Hematopoietic multipotent progenitor cell (in vitro differentiated cells): ENCODE measurements around the gene PLCE1. TPM values are rescaled to one million over a fixed set of nuclear protein-coding genes. Genes with fewer than 3 reads are reported as not detected.

Experiments
- DNase-seq, 3 donors: peaks; one replicate each; pipeline ENCODE4 v3.0.0-alpha.2; 2011 to 2015; ENCODE audit warnings: low read depth in 2 of 3, low spot score in 2 of 3
- total RNA-seq: library from RNA; depleted of rRNA; stranded (reverse); fragments of >200 nt; gene quantifications from one replicate; pipeline ENCODE4 v1.2.3, GENCODE V29; 2012

The PLCE1 gene
- total RNA-seq, 1 donor = under 0.01 TPM

DNA sequence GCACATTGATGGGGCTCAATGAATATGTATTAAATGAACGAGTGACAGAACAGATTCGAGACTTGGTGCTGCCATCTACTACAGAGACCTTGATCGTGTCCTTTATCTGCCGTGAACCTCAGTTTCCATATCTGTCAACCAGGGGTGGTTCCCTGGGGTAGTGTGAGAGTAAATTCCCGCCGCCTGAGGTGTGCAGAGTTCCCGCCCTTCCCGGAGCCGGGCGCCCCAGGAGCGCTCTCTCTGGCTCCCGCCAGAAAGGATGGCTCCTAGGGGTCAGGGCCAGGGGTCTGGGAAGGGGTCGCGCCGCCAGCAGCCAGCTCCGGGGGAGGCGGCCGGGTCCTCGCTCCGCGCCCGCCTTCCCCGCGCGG is 333 bp upstream of the PLCE1 start:
- no peak for DNase-seq

DNA sequence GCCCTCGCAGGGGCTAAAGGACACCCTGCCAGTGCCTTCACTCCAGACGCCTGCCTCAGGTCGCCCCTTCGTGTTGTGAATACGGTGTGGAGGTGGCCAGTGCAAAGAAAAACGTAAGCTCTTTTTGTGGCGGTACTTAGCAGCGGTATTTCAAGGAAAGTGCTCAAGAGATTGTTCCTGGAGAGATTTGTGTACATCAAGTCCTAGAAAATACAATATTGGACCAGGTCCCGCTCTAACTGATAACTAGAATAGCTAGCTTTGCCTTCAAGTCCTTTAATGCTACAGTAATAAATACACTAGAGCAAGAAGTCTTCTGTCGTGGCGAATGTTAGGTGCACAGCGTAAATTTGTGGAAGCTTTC is 689 bp downstream of the PLCE1 start:
- DNase-seq = no peak

DNA sequence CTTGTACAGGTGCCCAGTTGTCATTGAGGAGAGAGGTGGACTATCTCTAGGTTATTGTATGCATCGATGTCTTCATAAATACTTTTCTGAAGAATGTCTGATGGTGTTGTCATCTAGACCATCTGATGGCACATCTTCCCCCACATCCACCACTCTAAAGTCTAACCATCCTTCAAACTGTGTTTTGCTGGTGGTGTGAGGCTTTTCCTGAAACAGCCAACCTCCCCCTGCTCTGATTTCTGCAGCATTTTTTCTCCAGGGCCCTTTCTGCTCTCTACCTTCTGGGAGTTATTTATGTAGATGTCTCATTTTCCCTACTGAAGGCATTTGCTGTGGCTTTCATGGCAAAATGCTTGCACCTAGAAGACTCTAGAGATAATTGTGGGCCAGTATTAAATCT is 1.5 kb downstream of the PLCE1 start:
- DNase-seq = no peak

DNA sequence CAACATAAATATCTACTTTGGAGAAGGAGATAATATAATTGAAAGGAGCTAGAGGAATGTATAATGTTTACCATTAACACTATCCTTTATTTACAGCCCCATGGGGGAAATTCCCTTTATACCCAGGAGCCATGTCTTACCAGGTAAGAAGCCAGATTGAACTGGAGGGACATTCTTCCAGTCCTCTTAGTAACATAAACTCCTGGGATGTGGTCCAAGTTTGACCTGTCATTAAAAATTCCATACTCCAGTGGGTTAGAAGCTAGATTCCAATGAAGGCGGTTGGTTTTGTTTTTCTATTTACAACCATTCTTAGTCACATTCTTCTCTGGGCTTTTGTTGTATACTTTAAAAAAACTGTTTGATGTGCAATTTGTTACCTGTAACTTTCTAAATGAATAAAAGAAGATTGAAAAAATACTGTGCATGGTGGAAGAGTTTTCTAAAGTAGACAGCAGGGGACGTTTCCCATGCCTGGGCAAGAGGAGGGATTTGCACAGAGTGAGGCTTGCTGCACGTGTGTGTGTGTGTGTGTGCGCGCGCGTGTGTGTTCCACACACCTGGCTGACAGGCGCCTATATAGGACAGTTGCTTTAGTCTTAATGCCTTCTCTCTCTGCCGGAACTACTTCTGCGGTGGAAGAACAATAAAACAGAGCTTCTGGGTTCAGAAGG is 2.0 kb downstream of the PLCE1 start:
- DNase-seq = no peak

DNA sequence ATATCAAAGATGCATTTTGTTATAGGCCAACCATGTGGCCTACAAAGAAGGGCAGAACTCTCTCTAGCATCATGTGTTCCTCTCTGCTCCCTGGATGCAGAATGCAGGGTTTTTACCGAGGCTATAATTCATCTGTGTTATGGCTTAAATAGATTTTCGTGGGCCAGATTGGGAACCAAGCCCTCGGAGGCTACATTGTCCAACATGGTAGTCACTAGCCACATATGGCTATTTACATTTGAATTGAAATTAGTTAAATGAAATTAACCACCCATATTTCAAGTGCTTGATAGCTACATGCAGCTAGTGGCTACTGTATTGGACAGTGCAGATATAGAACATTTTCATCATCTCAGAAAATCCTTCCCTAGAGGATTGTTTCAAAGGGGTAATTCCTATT is 2.8 kb downstream of the PLCE1 start:
- no peak for DNase-seq

- DNase-seq = no peak
Measured at GRCh38 chr10:93997546-93997945, 3.8 kb downstream of the PLCE1 start.

GRCh38 chr10:93999401-93999851 is 5.7 kb downstream of the PLCE1 start:
- DNase-seq = no peak

GRCh38 chr10:94000638-94001415 is 7.1 kb downstream of the PLCE1 start:
- DNase-seq = no peak

DNA sequence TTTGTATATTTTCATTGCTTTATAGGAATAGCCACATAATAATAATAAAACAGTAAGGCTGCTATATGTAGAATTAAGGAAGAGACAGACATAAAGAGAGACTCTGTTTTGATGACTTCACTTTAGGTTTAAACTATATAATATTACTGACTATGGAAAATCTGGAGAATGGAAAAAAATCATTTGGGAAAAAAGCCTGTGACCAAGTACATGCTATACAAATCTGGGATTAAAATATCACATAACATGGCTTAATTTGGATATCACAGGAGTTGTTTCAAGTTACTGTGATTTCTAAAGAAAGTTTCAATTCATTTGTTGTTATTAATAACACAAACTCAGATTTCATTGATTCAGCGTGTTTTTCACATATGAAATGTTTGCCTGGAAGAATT is 7.7 kb downstream of the PLCE1 start:
- DNase-seq = no peak

DNA sequence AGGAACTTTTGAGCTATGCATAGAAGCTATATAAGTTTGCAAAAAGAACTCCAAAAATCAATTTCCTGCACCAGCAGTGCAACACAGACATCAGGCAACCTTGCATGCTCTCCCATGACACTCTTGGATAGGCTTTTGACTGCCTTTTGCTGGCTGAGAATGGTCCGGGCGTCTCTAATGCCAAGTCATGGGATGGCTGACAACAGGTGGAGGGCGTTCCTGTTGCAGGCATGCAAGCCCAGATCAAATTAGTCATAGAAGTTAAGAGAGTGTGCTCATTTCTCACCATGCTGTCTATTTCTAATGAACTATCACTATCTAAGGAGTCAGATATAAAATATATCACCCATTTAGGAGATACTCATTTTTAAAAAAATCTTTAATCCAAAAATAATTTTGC is 8.4 kb downstream of the PLCE1 start:
- DNase-seq = no peak

- no peak for DNase-seq
Measured at GRCh38 chr10:94003488-94003887, 9.8 kb downstream of the PLCE1 start.

GRCh38 chr10:94005050-94005449 is 11.3 kb downstream of the PLCE1 start:
- DNase-seq = no peak

- no peak for DNase-seq
Measured at GRCh38 chr10:94006591-94007550, 13.1 kb downstream of the PLCE1 start.

DNA sequence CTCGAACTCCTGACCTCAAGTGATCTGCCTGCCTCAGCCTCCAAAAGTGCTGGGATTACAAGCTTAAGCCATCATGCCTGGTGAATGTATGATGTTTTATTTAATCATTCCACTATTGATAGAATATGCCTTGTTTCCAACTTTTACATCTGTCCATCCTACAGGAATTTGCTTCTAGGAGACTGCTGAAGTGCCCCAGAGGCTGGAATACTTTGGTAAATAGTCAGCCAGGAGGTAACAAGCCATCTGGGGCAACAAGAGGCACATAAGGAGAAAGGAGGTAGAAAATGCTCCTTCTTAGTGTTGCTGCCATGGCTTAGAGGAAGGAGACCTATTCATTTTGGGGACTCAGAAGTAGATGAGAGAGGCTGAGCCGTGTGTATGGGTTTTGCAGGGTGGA is 14.8 kb downstream of the PLCE1 start:
- DNase-seq = no peak

DNA sequence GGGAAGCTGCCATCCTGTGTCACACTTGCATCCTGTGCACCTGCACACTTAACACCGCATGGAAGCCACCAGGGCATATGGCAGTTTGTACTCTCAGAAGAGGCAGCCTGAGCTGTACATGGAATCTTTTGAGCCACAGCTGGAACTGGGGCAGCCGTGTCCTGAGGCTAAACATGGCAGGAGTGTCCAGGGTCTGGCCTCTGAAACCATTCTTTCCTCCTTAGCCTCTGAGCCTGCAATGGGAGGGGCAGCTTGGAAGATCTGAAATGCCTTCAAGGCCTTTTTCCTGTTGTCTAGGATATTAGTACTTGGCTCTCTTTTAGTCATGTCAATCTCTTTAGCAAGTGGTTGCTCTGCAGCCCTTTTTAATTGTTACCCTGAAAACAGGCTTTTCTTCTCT is 16.4 kb downstream of the PLCE1 start:
- no peak for DNase-seq

GRCh38 chr10:94010886-94011285 is 17.2 kb downstream of the PLCE1 start:
- DNase-seq = no peak

DNA sequence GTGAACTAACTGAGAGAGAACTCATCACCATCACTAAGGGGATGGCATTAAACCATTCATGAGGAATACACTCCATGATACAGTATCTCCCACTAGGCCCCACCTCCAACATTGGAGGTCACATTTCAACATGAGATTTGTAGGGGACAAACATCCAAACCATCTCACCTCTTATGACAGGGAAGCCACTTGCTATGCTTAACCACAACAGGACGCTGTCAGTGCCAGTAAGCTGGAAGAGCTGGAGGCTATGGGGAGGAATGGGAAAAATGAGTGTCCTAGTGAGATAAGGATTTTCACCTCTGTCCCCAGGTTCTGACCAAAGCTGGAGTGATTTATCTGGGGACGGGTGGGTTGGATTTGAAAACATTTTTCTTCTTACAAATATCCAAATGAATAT is 17.6 kb downstream of the PLCE1 start:
- no peak for DNase-seq

DNA sequence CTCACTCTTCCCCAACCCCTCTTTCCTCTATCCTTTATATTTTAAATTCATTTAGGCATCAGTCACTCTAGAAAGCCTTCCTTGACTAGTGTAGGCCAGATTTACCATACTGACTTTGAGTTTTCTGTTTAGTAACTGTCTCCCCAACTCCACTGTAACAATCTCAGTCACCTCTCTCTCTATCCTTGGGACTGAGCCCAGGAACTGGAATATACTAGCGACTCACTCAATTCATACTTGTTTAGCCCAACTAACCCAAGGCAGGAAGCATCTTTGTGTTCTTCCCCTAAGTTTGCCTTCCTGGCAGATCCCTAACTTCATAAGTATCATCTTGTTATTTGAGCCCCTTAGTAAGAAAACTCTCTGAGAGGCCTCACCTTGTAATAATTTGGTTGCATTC is 19.1 kb downstream of the PLCE1 start:
- DNase-seq = no peak

DNA sequence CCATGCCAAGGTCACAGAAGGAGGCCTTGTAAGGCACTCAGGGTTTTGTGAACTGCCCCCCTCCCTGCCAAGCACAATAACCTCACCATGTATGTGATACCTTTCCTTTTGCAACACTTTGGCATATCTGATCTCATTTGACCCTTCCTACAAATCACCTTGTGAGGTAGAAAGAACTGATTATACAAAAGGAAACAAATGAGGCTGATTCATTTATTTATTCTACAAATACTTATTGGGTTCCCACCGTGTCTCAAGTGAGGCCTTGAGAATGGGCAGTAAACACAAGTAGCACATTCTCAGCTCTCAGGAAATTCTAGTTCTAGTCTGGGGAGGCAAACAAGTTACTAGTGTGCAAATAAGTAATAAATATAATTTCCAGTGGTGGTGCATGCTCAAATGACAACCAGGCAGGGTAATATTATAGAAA is 19.6 kb downstream of the PLCE1 start:
- DNase-seq = no peak

DNA sequence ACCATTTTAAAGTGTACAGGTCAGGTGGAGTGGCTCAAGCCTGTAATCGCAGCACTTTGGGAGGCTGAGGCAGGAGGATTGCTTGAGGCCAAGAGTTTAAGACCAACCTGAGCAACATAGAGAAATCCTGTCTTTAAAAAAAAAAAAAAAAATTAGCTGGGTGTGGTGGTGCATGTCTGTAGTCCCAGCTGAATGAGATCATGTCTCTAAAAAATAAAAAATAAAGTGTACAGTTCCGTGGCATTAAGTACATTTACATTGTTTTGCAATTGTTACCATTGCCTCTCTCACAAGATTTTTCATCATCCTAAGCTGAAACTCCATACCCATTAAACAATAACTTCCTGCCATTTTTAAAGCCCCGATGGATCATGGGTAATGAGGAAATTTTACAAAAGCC is 20.6 kb downstream of the PLCE1 start:
- DNase-seq = no peak
